HEK293T (cell line): ENCODE measurements around the gene STAP1.

ENCODE experiments used
- BHLHE40 ChIP-seq: fragments of 450-650 bp; IDR thresholded peaks from 2 replicates; pipeline ENCODE4 v1.6.1; 2016; ENCODE audit warnings: mild to moderate bottlenecking, moderate library complexity, borderline replicate concordance
- CTBP1 ChIP-seq: fragments of 450-650 bp; IDR thresholded peaks from 2 replicates; pipeline ENCODE4 v1.6.1; 2016; ENCODE audit warnings: borderline replicate concordance
- FOXM1 ChIP-seq: fragments of 450-650 bp; IDR thresholded peaks from 2 replicates; pipeline ENCODE4 v1.6.1; 2017; ENCODE audit warnings: mild to moderate bottlenecking, borderline replicate concordance
- HDGF ChIP-seq: fragments of 450-650 bp; IDR thresholded peaks from 2 replicates; pipeline ENCODE4 v1.6.1; 2017; ENCODE audit warnings: antibody characterized with exemption, borderline replicate concordance
- L3MBTL2 ChIP-seq: fragments of 450-650 bp; conservative IDR thresholded peaks from 2 replicates; pipeline ENCODE4 v1.6.1; 2016; ENCODE audit warnings: mild to moderate bottlenecking
- SP1 ChIP-seq: fragments of 450-650 bp; IDR thresholded peaks from 2 replicates; pipeline ENCODE4 v1.6.1; 2017
- TARDBP ChIP-seq: fragments of 450-650 bp; IDR thresholded peaks from 2 replicates; pipeline ENCODE4 v1.6.1; 2016

GRCh38 chr4:67614186-67614585 lies 55.7 kb downstream of the STAP1 start:
- no peak for TF ChIP-seq FOXM1
- no peak for TF ChIP-seq BHLHE40
- no peak for TF ChIP-seq HDGF
- TF ChIP-seq CTBP1: no peak
- TF ChIP-seq SP1: no peak
- no peak for TF ChIP-seq L3MBTL2
- no peak for TF ChIP-seq TARDBP
